Activated CD4-positive, CD25-positive, alpha-beta regulatory T cell (primary cell): Measurements from ENCODE around the gene CACNA1D.
"Not testable (repeated sequence)": the region's sequence is repeated elsewhere in the genome, so short reads cannot be mapped to it uniquely, and the experiment has no call there.

Source experiments
- DNase-seq, 4 experiments: peaks; one replicate each; lab custom pipeline; 2025; lab: John Stamatoyannopoulos, UW

The CACNA1D gene

DNA sequence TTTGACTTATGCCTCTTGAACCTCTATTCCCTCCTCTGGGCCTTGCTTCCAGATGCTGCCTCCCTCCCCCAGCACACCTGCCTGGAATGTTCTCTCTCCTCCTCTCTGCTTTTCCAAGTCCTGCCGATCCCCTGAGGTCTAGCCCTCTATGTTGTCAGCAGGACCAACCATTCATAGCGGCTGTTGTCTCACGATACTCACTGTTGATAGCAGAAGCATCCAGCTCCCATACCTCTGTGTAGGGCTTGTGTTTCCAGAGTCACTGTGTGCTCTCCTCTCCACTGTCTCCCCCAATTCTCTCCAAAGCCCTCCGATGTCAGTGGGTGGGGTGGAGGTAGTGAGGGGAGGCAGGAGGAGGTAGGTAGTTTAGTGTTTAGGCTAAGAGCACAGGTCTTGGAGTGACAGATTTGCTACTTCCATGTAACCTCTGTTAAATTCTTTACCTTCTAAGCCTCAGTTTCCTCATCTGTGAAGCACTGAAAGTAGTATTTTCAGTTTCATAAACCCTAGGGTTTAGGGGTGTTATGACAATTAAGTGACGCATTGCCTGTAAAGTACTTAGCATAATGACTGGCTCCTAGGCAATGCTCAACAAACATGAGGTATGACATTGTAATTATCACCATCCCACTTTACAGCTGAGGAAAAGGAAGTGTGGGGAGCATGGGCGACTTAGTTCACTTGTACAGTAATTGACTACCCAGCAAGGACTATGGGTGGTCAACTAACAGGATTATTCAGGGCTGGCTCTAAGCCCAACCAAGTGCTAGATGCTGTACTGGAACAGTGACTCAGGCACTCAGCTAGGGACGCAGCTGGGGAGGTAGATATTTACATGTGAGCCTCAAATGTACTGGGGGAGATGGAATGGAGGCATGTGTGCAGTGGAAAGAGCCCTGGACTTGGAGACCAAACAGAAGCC, 122.8 kb downstream of the CACNA1D start:
- no peak for DNase-seq

DNA sequence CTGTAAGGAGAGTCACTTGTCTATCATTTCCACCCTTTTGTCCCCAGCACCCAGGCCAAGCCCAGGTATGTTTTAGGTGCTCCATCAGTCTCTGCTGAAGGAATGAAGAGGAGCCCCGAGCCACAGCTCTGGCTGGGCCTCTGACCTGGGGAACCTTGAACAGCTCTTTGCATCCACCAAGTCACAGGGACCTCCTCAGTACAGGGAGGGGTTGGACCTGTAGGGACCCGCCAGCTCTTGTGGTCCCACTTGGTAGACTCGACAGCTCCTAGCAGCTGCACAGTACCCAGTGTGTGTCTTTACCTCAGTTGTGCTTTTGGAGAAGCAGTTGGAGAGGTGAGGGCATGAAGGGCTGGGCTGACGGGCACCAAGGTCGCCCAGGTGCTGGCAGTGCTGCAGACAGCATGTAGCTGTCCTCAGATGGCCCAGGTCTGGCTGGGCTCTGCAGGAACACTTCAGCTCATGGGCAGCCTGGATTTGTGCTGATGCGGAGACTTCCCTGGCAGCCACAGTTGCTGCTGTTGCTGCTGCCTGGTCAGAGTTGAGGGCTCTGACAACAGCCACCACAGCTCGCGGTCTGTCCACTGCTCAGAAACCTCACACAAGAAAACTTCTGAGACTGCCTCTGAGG, 123.6 kb downstream of the CACNA1D start:
- DNase-seq, result no peak

DNA sequence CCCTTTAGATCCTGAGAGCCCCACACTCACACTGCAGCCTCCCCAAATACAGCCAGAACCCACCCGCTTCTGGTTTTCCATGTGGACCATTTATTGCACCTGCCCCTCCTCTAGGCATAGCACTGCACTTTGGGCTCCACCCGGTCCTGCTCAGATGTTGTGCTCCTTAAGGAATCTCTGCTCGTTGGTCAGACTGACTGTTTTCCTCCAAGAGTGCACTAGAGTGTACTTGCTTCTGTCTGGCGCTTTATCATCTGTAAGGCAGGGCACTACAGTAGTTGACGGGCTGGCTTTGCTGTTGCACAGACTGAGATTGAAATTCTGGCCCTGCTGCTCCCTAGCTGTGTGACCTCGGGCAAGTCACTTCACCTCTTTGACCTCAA, 124.1 kb downstream of the CACNA1D start:
- DNase-seq, result no peak

DNA sequence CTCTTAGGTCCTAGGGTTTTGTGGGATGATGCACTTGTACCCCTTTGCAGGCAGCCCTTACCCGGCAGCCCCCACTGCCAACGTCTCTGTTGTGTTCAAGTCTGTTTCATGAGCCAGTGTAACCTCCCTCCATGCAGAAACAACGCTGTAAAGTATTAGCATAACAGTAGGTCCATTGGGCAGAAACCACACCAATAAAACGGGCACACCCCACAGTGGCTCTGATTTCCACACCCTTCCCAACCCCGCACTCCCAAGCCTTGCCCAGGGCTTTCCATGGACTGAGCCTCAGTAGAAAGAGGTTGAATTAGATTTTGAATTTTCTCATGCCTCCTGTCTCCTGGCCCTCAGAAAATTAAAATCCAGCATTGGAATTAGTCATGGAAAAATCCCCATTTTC, 124.5 kb downstream of the CACNA1D start:
- no peak for DNase-seq

DNA sequence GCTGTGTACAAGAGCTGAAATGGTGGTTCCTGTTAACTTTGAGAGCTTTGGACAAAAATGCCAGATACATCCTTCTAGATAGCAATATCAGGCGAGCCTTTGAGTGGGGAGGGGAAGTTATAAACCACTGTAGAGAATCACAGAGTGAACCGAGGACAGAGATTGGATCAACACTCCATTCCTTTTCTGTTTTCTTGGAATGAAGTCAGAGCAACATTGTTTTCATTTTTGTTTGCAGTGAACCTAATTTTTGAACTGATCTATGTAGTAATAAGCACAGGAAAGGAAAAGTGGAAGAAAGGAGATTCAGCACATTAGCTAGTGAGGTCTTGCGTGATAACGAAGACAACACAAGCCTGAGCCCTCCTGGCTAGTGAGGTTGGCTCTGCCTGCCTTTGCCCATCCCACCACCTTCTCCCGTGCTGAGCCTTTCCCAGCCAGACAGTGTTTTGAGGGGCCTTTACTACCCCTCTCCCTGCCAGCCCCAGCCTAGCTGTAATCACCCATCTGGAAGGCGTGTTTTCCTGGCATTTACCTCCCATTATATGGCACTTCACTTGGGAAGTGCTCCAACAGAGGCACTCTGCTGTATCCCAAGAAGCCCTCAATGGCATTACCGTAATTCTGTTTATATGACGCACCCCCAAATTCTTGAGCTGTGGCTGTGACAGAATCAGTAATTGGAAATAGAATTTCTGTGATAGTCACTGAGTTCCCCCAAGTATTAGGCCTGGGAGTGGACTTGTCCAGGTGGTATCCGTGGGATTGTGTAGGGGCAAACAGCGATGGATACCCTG, 129.8 kb downstream of the CACNA1D start:
- DNase-seq, result no peak

DNA sequence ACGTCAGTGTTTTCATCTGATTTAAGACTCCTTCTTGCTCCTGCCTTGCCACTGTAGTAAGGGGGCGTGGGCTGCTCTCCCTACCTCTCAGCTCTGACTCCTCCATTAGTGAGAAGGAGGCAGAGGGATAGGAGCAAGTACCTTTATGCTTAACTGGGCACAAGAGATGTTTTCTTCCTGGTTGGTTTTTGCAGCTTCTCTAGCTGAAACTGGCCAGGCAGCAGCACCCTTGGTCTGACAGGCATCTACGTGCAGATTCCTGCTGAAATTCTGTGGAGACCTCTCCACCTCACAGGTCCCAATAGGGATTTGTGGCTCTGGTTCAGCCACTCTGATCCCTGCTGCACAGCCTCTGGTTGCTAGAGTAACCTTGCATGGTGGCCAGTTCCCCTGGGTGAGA, 132.5 kb downstream of the CACNA1D start:
- DNase-seq, result no peak

DNA sequence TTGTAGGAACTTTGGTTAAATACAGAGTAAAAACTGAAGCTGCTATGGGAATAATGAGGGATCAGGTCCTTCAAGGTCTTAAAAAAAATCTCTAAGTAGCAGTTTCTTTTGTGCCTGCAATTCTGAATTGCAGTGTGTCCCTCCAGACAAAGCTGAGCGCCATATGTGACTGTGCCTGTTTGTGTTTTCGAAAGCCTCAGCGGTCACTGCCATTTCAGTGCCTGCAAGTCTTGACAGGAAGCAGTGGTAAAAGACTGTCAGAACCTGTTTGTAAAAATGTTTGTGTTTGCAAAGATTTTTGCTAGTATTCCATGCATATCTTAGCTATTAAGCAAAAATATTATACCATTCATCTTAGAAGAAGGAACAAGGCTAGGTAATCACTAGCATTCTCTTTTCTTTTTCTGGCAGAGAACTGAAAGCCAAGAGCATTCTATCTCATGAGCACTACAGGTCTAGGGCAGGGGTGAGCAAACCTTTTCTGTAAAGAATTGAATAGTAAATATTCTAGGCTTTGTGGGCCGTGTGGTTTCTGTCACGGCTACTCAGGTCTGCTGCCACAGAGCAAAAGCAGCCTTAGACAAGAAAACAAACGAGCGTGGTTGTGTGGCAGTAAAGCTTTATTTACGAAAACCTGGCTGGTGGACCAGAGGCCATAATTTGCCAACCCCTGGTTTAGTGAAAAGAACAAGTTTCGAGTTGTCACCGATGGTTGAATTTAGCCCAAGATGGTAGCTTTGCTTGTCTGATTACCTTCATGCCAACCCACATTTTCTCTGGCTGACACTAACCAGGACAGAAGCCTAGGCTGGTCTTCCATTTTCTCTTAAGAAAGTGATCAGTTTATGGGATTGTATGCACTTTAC, 134.4 kb downstream of the CACNA1D start:
- no peak for DNase-seq

DNA sequence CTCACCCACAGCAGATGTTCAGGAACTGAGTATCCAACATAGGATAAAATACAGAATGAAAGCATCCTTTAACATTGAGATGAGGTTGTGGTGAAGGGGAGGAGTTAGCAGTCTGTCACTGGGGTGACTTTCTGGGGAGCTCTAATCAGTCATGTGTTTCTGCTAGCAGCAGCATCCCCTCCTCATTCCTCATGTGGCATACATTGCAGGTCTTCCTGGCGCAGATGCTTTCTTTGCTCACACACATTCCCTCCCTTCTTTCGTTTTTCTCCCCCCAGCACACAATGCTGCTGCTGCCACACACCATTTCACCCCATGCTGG, 135.0 kb downstream of the CACNA1D start:
- no peak for DNase-seq

DNA sequence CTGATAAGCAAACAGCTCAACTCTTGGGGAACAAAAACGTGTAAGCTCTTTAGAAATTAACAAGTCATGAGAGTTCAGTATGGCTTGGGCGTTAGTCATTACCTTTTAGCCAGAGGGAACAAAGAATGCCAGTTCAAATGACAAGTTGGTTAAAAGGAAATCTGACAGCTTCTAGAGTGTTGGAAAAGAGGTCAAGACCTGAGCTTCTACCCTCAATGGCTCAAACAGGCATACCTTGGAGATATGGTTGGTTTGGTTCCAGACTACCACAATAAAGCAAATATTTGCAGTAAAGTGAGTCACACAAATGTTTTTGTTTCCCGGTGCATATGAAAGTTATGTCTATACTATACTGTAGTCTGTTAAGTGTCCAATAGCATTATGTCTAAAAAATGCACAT, 136.1 kb downstream of the CACNA1D start:
- no peak for DNase-seq

DNA sequence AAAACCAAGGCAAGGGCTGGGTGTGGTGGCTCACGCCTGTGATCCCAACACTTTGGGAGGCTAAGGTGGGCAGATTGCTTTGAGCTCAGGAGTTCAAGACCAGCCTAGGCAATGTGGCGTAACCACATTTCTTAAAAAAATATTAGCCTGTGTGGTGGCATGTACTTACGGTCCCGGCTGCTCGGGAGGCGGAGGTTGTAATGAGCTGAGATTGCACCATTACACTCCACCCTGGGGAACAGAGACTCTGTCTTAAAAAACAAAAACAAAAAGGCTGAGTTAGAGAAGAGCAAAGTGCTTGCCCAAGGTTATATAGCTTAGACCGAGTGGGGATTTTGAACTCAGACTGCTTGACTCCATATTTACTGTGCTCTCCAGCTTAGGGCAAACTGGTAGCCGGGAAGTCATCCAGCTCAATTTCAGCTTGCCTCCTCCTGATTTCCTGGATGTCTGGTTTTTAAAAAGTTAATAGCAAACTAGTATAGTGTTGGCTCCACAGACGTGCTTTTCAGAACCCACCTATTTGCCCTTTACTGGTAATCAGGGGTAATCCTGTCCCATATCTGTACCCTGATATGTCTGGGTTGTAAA, 138.9 kb downstream of the CACNA1D start:
- DNase-seq, result no peak

DNA sequence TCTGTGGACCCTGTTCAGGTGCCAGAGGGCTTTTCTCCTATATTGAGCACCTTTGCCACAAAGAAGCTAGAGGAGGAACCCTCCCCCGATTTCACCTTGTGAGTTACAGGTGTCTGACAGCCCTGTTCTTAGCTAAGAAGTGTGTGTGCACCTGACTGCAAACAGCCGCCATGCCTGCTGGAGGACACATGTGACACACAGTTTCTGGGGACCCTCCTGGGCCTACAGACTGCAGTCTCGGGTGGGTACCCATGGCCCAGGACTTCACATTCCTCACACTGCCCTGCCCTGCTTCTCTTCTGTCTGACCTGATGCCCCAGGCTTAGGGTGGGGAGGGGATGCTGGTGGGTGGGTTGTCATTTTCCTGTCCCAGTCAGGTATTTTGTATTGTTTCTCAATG, 140.6 kb downstream of the CACNA1D start:
- DNase-seq, result no peak

DNA sequence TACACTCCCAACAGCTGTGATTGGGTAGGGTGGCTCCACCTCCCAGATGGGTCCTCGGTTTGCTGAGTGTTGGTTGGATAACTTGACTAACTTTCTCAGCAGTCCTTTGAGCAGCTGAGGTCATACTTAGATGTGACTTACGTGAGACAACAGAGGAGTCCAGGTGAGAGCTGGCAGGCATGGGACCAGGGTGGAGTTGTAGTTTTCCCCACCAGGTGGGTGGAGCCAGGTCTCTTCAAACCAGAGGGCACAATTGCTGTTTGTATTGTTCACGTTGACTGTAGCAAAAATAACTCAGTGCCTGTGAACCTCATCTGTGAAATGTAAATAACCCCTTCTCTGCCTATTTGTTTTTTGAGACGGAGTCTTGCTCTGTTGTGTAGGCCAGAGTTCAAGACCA, 144.4 kb downstream of the CACNA1D start:
- DNase-seq, result not testable (repeated sequence)

DNA sequence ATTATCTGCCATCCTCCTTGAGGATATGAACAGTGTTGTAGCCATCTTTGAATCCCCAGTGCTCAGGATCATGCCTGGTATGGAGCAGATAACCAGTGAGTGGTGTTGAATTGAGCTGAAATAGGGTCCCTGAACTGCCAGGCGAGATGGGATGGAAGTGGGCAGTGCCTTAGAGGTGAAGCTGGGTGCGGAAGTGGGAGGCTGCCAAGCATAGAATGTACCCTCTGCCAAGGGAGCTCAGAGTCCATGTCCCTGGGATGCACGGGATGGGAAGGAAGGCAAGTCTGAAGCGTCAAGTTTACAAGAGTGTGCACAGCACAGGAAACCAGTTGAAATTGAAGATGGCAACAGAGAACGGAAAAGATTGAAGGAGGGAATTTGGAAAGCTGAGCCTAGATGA, 147.0 kb downstream of the CACNA1D start:
- no peak for DNase-seq

DNA sequence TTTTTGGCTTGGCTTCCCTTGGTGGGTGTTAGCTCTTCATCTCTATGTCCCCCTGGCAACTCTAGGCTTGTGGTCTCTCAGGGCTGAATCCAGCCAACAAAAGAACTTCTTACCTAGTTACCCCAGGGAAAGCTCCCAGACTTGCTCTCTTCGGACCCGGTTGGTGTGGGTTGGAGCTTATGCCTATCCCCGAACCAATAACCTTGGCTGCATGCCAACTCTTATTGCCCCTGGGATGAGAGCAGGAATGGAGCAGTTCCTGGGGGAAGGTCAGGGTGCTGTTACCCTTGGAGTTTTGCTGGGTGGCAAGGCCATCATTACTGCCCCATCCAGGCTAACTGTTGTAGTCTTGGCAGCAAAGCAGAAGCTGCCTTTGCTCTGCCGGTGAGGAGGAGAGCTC, 147.8 kb downstream of the CACNA1D start:
- DNase-seq, result no peak

DNA sequence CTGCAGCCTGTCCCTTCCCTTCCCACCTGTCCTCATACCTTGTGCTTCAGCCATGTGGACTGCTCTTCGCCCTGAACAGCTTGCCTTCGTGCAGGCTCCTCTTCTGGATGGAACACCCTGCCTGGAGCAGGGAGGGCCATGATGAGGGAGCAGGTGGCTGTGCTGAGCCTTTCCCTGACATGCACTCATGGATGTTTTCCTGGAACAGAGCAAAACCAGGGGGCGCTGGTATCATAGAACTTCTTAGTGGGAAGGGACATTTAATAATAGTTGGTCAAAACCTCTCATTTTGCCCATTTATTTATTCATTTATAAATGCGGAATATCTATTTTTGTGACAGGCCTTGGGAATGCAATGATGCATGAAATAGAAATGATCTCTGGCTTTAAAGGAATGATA, 149.3 kb downstream of the CACNA1D start:
- no peak for DNase-seq

DNA sequence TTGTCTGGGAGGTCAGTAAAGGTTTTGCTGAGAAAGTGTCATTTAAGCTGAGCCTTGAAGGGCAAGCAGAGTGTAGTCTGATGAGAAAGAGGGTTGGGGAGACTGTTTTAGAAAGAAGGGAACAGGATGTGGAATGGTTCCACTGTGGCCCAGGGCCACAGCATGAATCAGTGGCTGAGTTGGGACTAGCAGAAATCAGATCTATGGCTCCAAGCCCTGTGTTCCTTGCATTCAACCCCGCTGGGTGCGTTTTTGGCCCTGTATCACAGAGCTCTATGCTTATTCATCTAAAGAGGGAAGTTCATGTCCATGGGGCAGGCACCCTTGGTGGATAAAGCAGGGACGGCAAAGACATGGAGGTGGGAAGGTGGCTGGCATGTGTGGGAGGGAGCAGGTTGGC, 151.3 kb downstream of the CACNA1D start:
- no peak for DNase-seq

DNA sequence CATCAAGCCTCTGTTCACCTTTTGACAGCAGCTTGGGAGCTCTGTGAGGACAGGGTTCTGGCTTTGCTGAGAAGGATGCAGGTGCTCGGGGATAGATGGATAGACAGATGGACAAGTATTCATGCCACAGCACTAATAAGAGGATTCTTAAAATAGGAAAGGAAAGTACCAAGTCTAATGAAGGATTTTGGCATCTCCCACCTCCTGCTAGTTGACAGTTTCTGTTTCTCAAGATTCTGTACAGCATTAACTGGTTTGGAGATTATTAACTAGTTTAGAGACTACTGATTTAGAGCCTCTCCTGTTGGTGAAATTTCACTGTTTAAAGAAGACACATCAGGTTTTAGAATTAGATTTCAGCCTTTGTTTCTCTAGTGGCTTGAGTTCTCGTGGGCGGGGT, 152.3 kb downstream of the CACNA1D start:
- no peak for DNase-seq

DNA sequence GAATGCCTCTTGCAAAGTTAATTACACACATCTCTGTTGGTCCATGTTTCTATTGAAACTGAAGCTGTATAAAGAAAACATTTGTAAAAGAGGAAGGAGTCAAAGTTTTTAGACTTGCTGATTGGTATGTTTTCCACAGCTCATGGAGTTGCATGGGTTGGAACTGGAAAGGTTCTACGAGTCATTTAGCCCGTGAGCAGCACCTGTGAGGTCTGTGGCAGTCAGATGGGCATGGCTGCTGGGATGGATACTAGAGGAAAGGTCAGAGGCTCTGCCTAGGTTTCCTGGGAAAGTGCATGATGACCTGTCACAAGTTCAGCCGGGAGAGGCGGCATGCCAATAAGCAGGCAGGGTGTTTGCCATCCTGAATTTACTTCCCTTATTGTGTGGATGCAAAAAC, 155.4 kb downstream of the CACNA1D start:
- no peak for DNase-seq

DNA sequence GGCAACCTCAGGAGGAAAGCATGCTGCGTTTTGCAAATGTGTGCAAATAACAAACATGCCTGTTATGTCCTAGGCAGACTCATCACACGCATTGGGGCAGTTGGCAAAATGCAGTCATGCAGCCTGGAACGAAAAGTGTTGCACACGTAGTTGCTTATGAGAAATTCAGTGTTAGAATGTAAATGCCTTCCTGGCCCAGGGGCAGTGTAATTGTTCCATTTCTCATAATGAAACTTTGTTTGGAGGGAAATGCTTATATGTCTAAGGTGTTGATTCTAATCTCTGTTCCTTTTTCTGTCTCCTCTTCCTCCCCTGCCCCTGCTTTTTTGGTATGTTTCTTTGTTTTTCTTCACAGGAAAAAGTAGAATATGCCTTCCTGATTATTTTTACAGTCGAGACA, 156.0 kb downstream of the CACNA1D start:
- DNase-seq, result no peak

DNA sequence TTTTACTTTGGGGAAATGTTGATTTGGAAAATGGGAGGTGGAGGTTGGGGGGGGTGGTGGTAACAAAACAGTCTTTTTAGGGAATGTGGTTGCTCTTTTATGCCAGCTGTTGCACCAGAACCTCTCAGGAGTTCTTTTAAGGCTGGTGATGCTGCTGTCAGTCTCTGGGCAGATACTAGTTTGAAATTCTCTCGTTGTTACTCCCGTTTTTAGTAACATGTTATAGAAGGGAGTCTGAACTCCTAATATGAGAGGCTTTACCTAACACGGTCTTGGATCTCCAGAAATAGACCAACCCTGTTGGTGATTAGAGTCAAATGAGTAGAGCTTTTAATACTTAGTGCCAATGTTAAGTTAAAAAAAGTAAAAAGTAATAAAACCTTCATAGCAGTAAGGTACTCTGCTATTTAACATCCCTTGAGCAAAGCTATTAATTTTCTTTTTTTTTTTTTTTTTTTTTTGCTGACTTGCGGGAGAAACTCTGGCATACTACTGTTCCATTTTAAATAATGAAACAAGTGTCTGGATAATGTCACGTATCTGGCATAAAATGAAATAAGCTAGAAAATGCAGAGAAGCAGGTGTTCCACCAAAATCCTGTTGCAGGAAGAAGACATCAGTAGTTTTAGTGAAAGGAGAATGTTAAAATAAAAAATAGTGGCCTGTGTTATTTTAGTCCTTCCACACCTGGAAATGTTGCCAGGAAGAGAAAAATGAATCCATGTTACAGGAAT, 156.7 kb downstream of the CACNA1D start:
- no peak for DNase-seq

DNA sequence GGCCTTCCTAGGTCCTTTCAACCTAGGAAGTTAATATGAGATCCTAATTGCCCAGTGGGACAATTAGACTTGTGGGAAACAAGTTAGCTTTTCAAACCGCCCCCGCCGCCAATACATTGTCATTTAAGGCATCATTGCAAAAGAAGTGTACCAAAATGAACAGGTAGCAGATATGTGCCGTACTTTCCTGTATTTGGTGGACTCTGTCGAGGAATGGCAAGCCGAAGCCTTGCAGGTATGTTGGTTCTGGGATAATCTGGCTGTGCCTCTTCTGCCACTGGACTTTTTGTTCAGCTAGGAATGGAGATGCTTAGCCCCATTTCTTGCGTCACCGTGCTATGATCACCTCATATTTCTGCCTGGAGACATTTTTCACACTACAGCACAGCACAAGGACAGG, 157.5 kb downstream of the CACNA1D start:
- no peak for DNase-seq
